ENCODE data around the gene CNIH3.

- TF ChIP-seq POLR2AphosphoS5 (IDR thresholded peaks at IDR 0.05; ENCODE audit: borderline replicate concordance, low read depth, low read length) (no peak), EZH2 (IDR thresholded peaks at IDR 0.05) (no peak)
Measured at GRCh38 chr1:224710196-224710595, 94.1 kb downstream of the CNIH3 start.

Measured in SK-N-MC (cell line).